Epidermal melanocyte (primary cell): Measurements from ENCODE around the gene SLC13A3.

Experiments
- DNase-seq: peaks from one replicate; pipeline ENCODE4 v3.0.0; 2011; ENCODE audit warnings: low spot score; ENCODE audit not compliant: insufficient read length

Gene SLC13A3

DNA sequence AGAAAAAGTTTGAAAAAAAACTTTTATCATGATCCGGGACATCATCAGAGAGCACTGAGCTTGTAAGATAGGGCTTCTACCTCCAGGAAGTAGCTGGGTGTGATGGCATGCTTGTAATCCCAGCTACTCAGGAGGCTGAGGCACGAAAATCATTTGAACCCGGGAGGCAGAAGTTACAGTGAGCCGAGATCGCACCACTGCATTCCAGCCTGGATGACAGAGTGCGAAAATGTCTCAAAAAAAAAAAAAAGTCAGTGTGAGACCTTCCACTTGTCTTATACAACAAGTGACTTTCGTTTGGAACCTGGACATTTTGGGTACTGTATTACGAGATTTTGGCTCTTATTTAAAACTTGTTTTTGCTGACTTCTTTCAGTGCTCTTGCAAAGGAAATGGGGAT is 5.9 kb upstream of the SLC13A3 start:
- DNase-seq, result no peak

DNA sequence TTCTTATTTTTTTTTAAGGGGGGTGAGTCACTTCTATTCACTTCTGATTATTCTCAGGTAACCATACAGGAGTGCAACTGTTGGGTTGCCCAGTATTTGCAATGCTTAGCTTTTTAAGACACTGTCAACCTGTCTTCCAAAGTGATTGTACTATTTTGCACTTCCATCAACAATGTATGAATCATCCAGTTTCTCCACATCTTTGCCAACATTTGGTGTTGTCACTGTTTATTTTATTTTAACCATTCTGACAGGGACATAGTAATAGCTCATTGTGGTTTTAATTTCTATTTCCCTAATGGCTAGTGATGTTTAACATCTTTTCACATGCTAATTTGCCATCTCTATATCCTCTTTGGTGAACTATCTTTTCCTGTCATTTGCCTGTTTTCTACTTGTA is 1.4 kb upstream of the SLC13A3 start:
- no peak for DNase-seq

DNA sequence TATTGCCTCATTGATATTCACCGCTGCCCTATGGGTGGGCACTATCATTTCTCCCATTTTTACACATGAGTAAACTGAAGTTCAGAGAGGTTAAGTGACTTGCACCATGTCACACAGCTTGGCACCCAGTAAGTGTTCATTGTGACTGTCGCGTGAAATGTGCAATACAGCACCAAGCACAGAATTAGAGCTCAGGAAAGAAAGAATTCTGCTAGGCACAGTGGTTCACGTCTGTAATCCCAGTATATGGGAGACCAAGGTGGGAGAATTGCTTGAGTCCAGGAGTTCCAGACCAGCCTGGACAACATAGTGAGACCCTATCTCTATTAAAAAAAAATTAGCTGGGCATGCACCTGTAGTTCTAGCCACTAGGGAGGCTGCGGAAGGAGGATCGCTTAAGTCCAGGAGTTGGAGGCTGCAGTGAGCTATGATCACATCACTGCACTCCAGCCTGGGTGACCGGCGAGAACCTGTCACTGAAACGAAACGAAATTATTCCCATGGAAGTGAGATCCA is 626 bp downstream of the SLC13A3 start:
- no peak for DNase-seq

DNA sequence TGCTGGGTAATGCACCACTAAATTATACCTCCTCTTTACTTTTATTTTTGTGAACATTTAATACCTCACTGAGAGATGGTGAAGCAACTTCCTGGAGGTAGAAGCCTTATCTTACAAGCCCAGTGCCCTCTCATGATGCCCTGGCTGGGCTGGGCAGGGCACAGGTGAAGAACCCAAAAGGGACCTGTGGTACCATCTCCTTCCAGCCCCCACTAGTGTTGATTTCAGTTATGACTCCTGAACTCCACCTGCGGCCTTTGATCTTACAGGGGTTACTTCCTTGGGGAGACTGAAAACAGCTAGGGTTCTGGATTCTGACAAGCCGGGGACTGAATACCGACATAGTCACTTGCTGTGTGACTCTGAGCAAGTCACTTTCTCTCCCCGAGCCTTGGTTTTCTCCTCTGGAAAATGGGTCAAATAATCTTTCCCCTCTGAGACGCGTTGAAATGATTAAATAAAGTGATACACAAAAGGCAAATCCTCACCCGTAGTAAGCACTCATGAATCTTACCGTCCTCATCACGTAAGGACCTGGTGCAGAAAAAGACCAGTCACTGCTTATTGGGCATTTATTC is 1.2 kb downstream of the SLC13A3 start:
- no peak for DNase-seq

DNA sequence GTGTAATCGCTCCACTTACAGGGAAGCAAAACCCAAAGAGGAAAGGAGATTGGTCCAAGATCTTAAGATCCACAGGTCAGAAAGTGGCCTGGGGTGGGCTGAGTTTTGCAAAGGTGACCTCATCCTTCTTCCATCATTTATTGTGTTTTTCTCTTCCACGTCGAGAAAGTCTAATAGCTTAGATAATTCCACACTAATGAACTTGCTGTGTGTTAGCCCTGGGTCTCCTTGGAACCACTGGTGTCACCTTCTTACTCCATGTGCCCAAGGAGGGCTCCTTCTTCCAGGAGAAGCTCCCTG is 1.7 kb downstream of the SLC13A3 start:
- no peak for DNase-seq

DNA sequence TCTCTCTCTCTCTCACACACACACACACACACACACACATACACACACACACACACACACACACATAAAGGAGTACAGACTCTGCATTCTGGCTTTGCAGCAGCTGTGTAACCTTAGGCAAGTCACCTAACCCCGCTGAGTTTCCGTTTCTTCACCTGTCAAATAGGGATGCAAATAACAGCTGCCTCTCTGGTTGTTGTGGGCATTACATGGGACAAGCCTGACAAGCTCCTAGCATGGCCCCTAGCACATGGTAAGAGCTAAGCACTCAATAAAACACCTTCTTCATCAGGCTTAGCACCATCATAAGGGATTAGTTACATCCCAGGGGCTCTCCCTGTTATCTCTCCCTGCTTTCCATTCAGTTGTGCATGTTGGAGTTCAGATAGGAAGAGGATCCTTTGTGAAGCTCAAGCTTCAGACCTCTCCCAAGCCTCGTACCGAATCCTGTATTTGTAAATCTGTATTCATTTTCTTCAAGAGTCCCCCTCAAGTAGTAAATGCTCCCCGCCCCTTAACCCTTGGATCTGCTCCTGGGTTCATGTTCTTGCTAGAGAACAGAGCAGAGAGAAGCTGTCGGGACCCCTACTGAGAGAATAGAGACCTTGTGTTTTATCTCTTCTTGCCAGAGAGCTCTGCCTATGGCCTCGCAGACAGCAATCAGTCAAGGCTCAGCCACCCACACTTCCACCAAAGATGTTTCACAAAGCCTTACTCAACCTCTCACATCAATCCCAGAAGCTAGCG is 2.2 kb downstream of the SLC13A3 start:
- DNase-seq, result no peak

DNA sequence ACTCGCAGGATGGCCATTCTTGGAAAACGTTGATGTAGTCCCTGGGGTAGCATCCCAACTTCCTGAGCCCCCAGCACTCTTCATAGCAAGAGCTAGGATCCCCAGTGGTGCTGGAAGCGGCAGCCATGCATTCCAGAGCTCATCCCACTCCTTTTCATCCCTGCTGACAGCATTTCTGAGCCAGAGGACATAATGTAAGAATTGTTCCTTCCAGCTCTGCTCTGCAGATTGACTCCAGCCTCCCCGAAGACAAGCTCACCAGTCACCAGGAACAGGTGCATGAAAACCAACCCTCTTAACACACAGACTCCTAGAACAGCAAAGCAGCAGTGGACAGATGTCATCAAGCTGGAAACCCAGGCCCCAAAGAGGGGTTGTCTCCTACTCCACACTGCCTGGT is 3.8 kb downstream of the SLC13A3 start:
- no peak for DNase-seq

DNA sequence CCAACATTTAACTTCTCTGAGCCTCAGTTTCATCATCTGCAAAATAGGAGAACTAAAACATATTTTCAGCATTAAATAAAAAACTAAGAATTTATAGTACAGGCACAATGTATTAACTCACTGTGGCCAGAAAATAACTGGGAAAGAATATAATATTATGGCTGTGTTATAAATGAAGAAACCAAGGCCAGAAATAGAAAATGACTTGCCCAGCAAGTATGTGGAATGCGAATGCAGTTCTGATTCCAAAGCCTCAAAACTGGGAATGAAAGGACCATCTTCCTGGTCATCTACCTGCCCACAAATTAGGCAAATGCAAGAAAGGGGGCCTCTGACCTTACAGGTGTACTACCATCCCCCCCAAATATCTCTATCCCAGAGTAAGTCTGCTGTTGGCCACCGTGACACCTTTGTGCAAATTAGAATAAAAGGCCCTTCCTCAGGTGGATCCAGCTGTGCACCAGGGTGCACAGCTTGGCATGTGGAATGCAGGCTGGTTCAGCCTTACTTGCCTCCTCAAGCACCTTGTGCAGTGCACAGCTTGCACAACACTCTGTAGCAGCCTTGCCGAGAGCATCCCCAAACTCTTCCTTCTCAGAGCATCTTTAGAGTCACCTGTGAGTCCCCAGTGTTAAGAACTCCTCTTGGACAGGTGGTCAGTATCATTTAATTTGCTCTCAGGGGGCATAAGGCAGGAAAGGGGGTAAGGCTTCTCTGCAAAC is 4.4 kb downstream of the SLC13A3 start:
- DNase-seq, result no peak

DNA sequence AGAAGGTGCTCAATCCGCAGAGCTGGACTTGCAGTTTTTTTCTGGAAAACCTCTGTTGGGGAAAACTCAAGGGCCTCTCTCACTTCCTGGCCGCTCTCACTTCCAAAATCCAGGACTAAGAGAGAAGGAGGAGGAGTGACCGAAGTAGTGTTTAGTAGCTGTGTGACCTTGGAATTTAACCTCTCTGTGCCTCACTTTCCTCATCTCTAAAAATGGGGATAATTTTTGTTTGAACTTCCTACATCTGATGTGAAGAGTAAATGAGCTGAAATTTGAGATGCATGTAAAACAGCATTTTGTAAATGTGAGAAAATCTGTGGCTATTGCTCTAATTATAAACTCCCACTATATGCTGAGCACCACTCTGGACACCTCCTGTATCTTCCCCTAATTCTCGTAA is 5.1 kb downstream of the SLC13A3 start:
- DNase-seq, result no peak

DNA sequence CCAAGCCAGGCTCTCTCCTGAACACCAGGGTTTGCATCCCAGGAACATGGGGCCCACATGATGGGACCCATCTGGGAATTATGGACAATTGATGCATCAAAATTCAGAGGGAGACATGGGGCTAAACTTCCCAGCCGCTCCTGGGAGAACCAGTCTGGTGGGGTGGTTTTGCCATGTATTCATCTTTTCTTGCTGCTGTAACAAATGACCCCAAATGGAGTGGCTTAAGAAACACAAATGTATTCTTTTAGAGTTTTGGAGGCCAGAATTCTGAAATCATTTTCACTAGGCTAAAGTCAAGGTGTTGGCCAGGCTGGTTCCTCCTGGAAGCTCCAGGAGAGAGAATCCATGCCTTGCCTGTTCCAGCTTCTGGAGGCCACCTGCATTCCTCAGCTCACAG is 6.5 kb downstream of the SLC13A3 start:
- DNase-seq, result no peak

DNA sequence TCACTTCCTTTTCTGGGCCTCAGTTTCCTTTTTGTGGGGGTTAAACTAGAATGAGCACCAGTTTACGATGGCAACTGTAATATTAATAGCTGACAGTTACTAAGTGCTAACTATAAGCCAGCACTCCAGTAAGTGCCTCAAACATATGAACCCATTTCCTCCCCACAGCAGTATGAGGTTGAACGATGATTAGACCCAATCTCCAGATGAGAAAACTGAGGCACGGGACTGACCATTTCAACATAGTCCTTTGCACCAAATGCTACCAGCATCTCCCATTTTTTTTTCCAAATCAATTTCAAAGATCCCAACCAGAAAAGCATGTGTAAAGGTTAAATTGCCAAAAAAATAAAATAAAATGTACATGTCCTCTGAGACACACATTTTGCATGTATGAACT is 7.1 kb downstream of the SLC13A3 start:
- DNase-seq, result no peak

DNA sequence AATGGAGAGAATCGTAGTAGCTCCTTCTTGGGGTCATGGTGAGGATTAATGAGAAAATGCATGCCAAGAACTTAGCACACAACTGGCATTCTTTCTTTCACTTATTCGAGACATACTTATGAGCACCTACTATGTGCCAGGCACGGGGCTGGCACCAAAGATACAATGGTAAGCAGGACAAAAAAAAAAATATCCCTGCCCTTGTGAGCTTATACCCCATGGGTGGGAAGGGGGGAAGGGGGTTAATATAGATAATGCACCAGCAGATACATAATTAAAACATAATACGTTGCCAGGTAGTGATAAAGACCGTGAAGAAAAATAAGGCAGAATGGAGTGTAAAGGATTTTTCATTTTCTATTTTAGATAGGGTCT is 8.3 kb downstream of the SLC13A3 start:
- no peak for DNase-seq

DNA sequence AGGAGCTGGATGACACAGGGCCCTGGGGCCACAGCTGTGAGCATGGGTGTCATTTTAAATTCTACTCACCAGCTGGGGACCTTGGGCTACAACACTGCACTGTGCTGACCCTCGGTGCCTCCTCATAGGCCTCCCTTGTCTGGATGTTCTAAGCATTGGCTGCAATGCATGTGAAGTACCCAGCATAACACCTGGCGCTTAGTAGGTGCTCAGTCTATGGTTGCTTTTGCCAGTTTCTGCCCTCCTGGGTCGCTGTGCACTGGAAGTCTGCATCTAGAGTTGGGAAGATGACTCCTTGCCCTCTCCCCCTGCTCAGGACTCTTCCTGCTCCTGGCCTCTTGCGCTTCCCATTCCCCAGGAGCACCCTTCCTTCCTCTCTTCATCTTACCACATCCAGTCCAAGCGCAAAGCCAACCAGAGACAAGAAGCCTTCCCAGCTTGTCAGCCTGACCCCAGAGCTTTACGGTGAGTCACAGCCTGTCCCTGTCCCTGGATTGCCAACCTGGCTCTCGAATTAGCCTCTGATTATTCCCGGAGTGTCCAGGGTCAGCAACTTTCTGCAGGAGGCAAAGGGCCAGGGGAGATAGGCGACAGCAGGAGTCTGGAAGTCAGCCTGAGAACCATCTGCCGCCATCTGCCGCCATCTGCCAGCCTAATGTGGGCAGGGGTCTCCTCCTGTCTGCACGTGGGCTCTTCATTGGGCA is 8.8 kb downstream of the SLC13A3 start:
- no peak for DNase-seq

DNA sequence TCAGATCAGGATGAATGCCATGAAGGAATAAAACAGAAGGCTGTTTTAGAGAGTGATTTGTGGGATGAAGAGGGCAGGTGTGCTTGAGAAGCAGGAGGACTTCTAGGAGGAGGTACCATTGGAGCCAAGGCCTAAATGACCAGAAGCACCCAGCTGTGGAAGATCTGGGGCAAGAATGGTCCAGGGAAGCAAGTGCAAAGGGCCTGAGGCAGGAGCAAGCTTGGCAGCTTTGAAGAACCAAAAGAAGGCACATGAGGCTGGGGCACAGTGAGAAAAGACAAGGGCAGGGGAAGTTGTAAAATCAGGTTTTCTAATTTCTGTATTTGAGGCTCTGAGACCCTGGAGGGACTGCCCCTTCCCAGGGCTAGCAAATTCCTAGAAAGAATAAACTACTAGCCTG is 9.8 kb downstream of the SLC13A3 start:
- no peak for DNase-seq

DNA sequence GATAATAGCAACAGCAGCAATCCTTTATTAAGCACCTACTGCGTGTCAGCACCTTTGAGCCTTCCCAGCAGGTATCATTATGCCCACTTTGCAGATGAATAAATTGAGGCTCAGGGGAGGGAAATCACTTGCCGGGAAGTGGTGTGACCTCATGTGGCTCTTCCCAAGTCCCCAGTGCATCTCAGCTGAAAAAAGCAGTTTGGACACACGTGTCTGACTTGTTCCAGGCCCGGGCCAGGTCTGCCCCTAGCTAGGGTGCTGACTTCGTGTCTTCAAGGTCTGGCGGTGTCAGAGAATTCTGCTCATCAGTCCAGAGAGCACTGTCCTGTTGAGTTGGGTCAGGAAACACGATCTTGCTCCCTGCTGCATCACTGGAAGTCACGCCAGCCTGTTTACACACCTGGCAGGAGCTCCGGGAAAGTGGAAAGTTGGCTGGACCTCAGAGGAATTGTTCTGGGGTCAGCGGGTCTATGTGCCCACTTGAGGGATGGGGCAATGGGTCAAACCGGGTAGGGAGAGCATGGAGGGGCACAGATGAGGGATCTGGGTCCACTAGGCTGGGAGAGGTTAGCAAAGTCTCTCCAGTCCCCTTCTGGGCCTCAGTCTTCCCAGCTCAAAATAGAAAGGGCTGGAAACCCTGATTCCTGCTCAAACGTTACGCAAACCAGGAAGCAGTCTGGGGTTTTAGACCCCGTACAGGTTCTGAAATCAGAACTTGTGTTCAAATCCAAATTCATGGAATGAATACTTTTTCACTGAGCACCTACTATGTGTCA is 10.5 kb downstream of the SLC13A3 start:
- DNase-seq, result no peak

DNA sequence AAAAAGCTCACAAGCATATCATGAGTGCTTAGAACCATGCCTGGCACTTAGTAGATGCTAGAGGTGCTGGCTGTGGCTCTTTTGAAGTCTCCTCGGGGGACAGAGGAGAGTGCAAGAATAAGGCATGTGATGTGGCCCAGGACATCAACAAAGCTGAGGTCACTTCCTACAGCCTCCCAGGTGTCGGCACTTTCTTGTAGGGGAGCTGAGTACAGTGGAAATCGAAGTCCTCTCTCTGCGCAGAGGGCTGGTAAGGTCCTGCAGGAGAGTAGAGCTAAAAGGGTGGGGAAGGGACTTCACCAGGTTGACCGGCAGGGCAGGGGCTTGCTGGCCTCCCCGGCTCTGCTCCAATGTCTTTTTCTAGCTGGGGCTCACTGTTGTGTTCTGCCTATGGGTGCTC is 11.2 kb downstream of the SLC13A3 start:
- no peak for DNase-seq

DNA sequence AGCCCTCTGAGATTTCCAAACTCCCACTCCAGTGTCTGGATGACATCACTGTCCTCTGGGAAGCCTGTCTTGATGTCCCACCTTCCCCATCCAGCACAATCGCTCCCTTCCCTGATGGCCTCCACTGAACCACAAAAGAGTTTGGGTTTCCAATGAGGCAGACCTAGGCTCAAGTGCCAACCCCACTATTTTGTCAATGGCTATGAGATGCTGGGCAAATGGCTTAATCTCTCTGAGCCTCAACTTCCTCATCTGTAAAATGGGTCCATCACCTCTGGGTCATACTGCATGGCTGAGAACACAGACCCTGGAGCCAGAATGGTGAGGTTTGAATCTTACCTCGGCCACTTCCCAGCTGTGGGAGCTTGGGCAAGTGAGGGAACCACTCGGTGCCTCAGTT is 11.7 kb downstream of the SLC13A3 start:
- no peak for DNase-seq

DNA sequence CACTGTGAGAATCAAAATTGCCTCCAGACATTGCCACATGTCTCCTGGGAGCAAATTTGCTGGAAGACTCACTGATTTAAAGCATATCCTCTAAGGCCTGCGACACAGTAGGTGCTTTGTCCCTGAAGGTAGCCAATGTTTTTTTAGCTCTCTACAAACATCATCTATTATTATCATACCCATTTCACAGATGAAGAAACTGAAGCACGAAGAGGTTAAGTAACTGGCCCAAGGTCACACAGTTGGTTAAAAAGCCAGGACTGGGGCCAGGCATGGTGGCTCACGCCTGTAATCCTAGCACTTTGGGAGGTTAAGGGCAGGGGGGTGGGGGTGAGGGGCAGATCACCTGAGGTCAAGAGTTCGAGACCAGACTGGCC is 12.4 kb downstream of the SLC13A3 start:
- no peak for DNase-seq

DNA sequence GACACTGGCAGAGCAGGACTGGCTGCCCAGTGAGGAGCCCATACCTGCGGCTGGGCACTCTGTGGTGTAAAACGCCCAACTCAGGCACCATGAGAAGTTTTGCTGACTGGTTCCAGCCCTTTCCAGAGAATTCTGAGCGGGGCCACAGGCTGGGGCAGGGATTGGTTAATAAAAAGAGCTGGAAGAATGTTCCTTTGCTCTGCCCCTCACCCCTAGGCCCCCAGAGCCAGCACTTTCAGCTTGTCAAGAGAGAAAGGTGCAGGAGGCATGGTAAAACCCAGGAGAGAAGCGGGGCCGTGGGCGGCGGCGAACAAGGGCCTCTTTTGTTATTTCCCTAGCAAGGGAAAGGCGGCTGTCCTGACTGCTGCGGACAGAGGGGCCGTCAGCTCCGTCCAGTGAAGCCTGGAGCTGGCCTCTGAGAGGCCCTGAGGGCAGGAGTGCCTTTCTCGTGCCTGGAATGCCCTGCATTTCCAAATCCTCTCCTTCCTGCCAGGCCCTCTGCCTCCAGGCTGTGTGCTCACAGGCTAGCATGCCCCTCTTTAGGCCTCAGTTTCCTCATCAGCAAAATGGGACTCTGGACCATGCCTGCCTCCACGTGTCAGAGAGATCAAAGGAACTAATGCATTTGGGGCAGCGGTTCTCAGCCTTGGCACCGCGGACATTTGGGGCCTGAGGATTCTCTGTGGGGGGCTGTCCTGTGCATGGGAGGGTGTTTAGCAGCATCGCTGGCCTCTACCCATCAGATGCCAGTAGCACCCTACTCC is 12.9 kb downstream of the SLC13A3 start:
- no peak for DNase-seq

DNA sequence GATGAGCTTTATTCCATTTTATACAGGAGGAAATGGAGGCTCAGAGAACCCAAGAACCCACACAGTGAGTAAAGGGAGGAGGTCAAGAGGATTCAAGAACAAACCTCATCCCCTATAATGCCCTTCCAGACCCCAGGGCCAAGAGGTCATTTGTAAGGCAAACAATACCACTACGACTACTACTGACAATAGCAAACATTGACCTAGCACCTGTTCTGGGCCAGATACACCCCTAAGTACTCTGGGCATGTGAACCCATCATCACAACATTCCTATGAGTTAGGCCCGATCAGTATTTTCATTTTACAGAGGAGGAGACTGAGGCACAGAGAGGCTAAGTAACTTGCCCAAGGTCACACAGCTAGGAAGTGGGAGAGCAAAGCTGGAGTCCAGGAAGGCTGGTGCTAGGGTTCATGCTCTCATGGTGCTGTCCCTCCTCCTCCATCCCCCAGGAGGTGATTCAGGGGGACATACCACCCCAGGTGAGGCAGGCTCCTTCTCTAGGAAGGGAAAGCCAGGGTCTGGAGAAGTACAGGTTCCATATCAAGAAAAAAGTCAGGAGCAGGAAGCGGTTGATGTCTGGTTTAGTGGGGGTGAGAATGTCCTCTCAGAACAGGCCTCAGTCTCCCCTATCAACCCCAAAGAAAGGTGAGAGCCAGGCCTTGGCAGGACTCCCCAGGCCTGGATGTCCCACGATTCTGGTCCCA is 13.7 kb downstream of the SLC13A3 start:
- DNase-seq, result no peak
